Skeletal muscle cell (primary cell): ENCODE results near the gene IGFALS.

Experiments
- DNase-seq: peaks from one replicate; pipeline ENCODE4 v3.0.0-alpha.2; 2010; ENCODE audit warnings: low read depth
- H3K4me3 ChIP-seq: 2 replicates; pipeline ENCODE4 v1.5.1; 2011; ENCODE audit warnings: low read depth, mild to moderate bottlenecking, control low read depth, low read length, moderate library complexity

IGFALS gene

GRCh38 chr16:1757714-1758461, 35.6 kb downstream of the IGFALS start:
- no peak for DNase-seq
- H3K4me3 ChIP-seq: no peak overlapping the region

- H3K4me3 ChIP-seq: no peak overlapping the region
- no peak for DNase-seq
These were observed 39.3 kb downstream of the IGFALS start for GRCh38 chr16:1754204-1754603.

- H3K4me3 ChIP-seq: no peak overlapping the region
- DNase-seq: no peak
These were observed 40.7 kb downstream of the IGFALS start for GRCh38 chr16:1752853-1753252.

GRCh38 chr16:1751946-1752345, 41.6 kb downstream of the IGFALS start:
- no peak overlapping the region for H3K4me3 ChIP-seq
- no peak for DNase-seq

- no peak overlapping the region for H3K4me3 ChIP-seq
- no peak for DNase-seq
These were observed 44.1 kb downstream of the IGFALS start for GRCh38 chr16:1749152-1750117.

- no peak for DNase-seq
- no peak overlapping the region for H3K4me3 ChIP-seq
These were observed 45.6 kb downstream of the IGFALS start for GRCh38 chr16:1747934-1748333.

- no peak for DNase-seq
- no peak overlapping the region for H3K4me3 ChIP-seq
These were observed 46.8 kb downstream of the IGFALS start for GRCh38 chr16:1746693-1747195.

- peak; percentile 39 for DNase-seq
- H3K4me3 ChIP-seq: no peak overlapping the region
These were observed 47.4 kb downstream of the IGFALS start for GRCh38 chr16:1745900-1746692.

- no peak overlapping the region for H3K4me3 ChIP-seq
These were observed 48.2 kb downstream of the IGFALS start for GRCh38 chr16:1745181-1745899.

GRCh38 chr16:1744338-1744840, 49.1 kb downstream of the IGFALS start:
- no peak for DNase-seq
- H3K4me3 ChIP-seq: no peak overlapping the region

More at GRCh38 chr16:1745181-1745899, 48.2 kb downstream of the IGFALS start:
- DNase-seq: no peak

- no peak overlapping the region for H3K4me3 ChIP-seq
- DNase-seq: no peak
These were observed 49.8 kb downstream of the IGFALS start for GRCh38 chr16:1743376-1744337.

GRCh38 chr16:1741553-1742165, 51.8 kb downstream of the IGFALS start:
- no peak overlapping the region for H3K4me3 ChIP-seq
- DNase-seq: no peak

- DNase-seq: no peak
These were observed 52.6 kb downstream of the IGFALS start for GRCh38 chr16:1740781-1741490.

More at GRCh38 chr16:1740781-1741490, 52.6 kb downstream of the IGFALS start:
- no peak overlapping the region for H3K4me3 ChIP-seq
